Ishikawa (cell line): Measurements from ENCODE around the gene DCBLD1.

Experiments used
- CEBPB ChIP-seq: IDR thresholded peaks from 2 replicates; pipeline ENCODE4 v1.6.1; 2012
- CREB1 ChIP-seq: IDR thresholded peaks from 2 replicates; pipeline ENCODE4 v1.6.1; 2012; ENCODE audit warnings: low read depth
- EGR1 ChIP-seq: IDR thresholded peaks from 2 replicates; pipeline ENCODE4 v1.6.1; 2012
- EP300 ChIP-seq: IDR thresholded peaks from 2 replicates; pipeline ENCODE4 v1.6.1; 2012; ENCODE audit warnings: borderline replicate concordance
- FOXM1 ChIP-seq: IDR thresholded peaks from 2 replicates; pipeline ENCODE4 v1.6.1; 2012; ENCODE audit warnings: low read depth, borderline replicate concordance
- NFIC ChIP-seq: IDR thresholded peaks from 2 replicates; pipeline ENCODE4 v1.6.1; 2012
- RAD21 ChIP-seq: IDR thresholded peaks from 2 replicates; pipeline ENCODE4 v1.6.1; 2012; ENCODE audit warnings: low read depth
- TAF1 ChIP-seq: IDR thresholded peaks from 2 replicates; pipeline ENCODE4 v1.6.1; 2012; ENCODE audit warnings: low read depth, mild to moderate bottlenecking
- TCF12 ChIP-seq: IDR thresholded peaks from 2 replicates; pipeline ENCODE4 v1.6.1; 2012; ENCODE audit warnings: low read depth
- TEAD4 ChIP-seq: IDR thresholded peaks from 2 replicates; pipeline ENCODE4 v1.6.1; 2012
- YY1 ChIP-seq: IDR thresholded peaks from 2 replicates; pipeline ENCODE4 v1.6.1; 2012; ENCODE audit warnings: low read depth
- ZBTB7A ChIP-seq: IDR thresholded peaks from 2 replicates; pipeline ENCODE4 v1.6.1; 2012; ENCODE audit warnings: low read depth
- TF ChIP-seq, protein P1 (sequence below): IDR thresholded peaks from 2 replicates; pipeline ENCODE4 v1.6.1; 2012; ENCODE audit warnings: low read depth, mild to moderate bottlenecking
- TF ChIP-seq, protein P2 (sequence below): IDR thresholded peaks from 2 replicates; pipeline ENCODE4 v1.6.1; 2012
- TF ChIP-seq, protein P3 (sequence below): IDR thresholded peaks from 2 replicates; pipeline ENCODE4 v1.6.1; 2012

DCBLD1 gene

DNA sequence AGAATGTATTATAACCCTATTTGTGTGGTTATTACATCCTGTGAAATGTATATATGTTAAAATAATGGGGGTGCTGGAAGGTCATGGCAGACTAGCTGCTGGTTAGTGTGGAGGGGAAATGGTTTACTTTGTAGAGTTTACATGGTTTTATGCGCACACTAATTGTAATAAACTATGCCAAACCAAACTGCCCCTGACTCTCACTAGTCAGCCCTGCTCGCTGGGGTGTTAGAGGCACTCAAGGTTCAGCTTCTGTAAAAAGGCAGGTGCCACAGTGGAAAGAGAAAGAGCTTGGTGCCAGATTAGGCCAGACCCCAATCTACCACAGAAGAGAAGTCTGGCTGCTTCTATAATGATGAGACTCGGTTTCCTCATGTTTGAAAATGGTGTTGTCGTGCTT, 67.1 kb downstream of the DCBLD1 start:
- no peak for TF ChIP-seq RAD21
- TF ChIP-seq, protein P1, sequence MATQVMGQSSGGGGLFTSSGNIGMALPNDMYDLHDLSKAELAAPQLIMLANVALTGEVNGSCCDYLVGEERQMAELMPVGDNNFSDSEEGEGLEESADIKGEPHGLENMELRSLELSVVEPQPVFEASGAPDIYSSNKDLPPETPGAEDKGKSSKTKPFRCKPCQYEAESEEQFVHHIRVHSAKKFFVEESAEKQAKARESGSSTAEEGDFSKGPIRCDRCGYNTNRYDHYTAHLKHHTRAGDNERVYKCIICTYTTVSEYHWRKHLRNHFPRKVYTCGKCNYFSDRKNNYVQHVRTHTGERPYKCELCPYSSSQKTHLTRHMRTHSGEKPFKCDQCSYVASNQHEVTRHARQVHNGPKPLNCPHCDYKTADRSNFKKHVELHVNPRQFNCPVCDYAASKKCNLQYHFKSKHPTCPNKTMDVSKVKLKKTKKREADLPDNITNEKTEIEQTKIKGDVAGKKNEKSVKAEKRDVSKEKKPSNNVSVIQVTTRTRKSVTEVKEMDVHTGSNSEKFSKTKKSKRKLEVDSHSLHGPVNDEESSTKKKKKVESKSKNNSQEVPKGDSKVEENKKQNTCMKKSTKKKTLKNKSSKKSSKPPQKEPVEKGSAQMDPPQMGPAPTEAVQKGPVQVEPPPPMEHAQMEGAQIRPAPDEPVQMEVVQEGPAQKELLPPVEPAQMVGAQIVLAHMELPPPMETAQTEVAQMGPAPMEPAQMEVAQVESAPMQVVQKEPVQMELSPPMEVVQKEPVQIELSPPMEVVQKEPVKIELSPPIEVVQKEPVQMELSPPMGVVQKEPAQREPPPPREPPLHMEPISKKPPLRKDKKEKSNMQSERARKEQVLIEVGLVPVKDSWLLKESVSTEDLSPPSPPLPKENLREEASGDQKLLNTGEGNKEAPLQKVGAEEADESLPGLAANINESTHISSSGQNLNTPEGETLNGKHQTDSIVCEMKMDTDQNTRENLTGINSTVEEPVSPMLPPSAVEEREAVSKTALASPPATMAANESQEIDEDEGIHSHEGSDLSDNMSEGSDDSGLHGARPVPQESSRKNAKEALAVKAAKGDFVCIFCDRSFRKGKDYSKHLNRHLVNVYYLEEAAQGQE: no peak
- TF ChIP-seq EP300: no peak
- TF ChIP-seq YY1: no peak
- no peak for TF ChIP-seq TAF1
- no peak for TF ChIP-seq ZBTB7A
- no peak for TF ChIP-seq CREB1
- no peak for TF ChIP-seq NFIC
- TF ChIP-seq, protein P2, sequence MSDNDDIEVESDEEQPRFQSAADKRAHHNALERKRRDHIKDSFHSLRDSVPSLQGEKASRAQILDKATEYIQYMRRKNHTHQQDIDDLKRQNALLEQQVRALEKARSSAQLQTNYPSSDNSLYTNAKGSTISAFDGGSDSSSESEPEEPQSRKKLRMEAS: no peak
- TF ChIP-seq EGR1: no peak
- no peak for TF ChIP-seq TCF12
- TF ChIP-seq FOXM1: no peak
- TF ChIP-seq, protein P3, sequence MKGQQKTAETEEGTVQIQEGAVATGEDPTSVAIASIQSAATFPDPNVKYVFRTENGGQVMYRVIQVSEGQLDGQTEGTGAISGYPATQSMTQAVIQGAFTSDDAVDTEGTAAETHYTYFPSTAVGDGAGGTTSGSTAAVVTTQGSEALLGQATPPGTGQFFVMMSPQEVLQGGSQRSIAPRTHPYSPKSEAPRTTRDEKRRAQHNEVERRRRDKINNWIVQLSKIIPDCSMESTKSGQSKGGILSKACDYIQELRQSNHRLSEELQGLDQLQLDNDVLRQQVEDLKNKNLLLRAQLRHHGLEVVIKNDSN: no peak
- no peak for TF ChIP-seq CEBPB
- no peak for TF ChIP-seq TEAD4

DNA sequence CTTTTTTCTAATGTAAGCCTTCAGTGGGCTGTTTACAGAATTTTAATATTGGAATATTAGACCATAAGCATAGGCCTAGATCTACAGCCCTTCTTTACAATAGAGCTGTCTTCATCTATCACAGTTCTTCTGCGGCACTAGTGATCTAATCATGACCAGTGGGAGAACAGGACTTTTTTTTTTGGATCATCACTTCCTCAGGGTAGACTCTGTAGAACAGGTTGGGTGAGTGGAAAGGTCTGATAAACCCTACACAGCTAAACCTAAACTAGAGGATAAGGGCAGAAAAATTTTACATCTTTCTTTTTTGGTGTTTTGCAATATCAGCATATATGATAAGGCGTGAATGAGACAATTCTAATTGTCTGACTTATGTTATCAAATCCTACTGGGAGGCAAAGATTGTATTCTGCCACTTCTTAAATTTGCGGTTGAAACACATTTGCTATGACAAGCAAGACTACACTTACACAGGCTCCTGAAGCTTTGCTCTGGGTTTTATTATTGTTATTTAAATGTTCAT, 67.7 kb downstream of the DCBLD1 start:
- TF ChIP-seq EGR1 (no peak), YY1 (no peak), NFIC (no peak), EP300 (no peak), ZBTB7A (no peak), CEBPB (no peak), TEAD4 (no peak), TAF1 (no peak), TCF12 (no peak)
- TF ChIP-seq, protein P2: no peak

DNA sequence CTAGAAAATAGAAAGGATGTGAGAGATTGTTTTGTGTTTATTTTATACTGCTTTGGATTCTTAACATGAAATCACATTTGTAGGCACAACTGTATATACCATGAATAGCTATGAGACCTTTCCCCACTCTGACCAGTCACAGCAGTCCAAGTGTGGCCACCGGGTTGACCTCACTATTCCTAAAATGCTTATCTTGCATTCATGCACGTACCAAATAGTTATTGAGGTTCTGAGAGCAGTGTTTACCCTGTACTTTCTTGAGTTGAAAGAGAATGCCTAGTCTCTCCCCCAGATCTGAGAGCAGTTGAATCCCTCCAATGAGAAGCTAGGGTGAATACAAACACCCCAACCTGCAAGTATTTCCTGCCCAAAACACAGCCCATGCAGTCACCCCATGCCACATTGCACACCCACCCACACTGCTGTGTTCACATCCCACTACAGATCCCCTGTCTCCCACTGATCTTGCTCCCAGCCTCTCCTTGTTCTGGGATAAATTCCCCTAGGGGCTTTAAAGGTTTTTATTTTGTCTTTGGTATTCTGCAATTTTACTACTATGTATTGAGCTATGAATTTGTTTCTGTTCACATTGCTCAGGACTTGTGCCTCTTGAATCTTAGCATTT, 68.3 kb downstream of the DCBLD1 start:
- TF ChIP-seq, protein P3: no peak
- TF ChIP-seq RAD21 (no peak), TAF1 (no peak), YY1 (no peak), FOXM1 (no peak), NFIC (no peak)
- TF ChIP-seq, protein P2: no peak

DNA sequence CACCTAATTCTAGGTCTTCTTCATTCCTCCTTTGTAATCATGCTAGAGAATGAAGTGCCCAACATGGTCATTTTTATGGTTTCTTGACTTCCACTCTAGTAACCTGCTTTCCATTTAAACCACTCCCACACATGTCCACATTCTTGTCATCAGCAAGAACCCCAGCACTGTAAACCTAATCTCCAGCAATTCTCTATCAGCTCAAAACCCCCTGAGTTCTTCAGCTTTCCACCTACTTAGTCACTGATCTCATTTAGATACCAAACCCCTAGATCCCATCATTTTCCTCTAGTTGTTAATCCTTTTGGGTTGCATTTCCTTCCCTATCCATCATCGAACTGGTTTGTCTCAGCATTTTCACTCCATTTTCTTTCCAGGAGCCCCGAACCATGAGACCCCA, 70.1 kb downstream of the DCBLD1 start:
- TF ChIP-seq TAF1 (no peak), RAD21 (no peak), YY1 (no peak), EP300 (no peak), FOXM1 (no peak), NFIC (no peak), EGR1 (no peak), CEBPB (no peak), TEAD4 (no peak)
- TF ChIP-seq, protein P1: no peak
- TF ChIP-seq, protein P2: no peak
- TF ChIP-seq, protein P3: no peak

DNA sequence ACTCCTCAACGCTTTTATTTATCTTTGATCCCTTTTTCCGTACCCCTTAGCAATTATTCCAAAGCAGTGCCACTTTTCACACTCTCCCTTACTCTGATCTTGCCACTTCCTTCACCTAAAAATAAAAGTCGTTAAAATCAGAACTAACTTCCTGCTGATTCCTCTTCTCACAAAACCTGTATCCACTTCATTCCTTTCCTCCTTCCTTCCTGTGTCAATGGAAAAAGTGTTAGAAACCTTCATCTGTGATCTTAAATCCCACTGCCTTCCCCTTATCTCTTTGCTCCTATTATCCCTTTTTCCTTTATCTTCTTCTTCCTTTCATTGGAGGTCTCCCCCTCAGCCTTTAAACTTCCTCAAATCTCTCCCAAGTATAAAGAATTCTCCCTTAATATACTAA, 70.7 kb downstream of the DCBLD1 start:
- TF ChIP-seq FOXM1: no peak
- TF ChIP-seq, protein P3: no peak
- no peak for TF ChIP-seq EGR1
- TF ChIP-seq YY1: no peak
- no peak for TF ChIP-seq EP300
- TF ChIP-seq TAF1: no peak
- no peak for TF ChIP-seq ZBTB7A
- no peak for TF ChIP-seq NFIC
- TF ChIP-seq, protein P2: no peak
- TF ChIP-seq, protein P1: no peak
- no peak for TF ChIP-seq CREB1
- no peak for TF ChIP-seq TCF12
- no peak for TF ChIP-seq CEBPB
- no peak for TF ChIP-seq RAD21
- no peak for TF ChIP-seq TEAD4
